HEK293 (cell line): ENCODE results near the gene DPM1.

Source experiments
- CTCF ChIP-seq: fragments of 450-650 bp; formaldehyde crosslinking; IDR thresholded peaks from 2 replicates; pipeline ENCODE4 v1.5.1; 2016; ENCODE audit warnings: missing biosample characterization, missing genetic modification characterization
- SP2 ChIP-seq: fragments of 450-650 bp; formaldehyde crosslinking; IDR thresholded peaks from 2 replicates; pipeline ENCODE4 v1.5.1; 2016; ENCODE audit warnings: missing biosample characterization, missing genetic modification characterization

GRCh38 chr20:50991076-50991475 lies 32.7 kb upstream of the DPM1 start:
- TF ChIP-seq SP2 (no peak), CTCF (tag by site-specific recombination) (no peak)
